ENCODE data around the gene DEFB123. TPM values are rescaled to one million over a fixed set of nuclear protein-coding genes. Genes with fewer than 3 reads are reported as not detected.

DEFB123 gene
- total RNA-seq, 4 donors from 2014 or later = not detected

DNA sequence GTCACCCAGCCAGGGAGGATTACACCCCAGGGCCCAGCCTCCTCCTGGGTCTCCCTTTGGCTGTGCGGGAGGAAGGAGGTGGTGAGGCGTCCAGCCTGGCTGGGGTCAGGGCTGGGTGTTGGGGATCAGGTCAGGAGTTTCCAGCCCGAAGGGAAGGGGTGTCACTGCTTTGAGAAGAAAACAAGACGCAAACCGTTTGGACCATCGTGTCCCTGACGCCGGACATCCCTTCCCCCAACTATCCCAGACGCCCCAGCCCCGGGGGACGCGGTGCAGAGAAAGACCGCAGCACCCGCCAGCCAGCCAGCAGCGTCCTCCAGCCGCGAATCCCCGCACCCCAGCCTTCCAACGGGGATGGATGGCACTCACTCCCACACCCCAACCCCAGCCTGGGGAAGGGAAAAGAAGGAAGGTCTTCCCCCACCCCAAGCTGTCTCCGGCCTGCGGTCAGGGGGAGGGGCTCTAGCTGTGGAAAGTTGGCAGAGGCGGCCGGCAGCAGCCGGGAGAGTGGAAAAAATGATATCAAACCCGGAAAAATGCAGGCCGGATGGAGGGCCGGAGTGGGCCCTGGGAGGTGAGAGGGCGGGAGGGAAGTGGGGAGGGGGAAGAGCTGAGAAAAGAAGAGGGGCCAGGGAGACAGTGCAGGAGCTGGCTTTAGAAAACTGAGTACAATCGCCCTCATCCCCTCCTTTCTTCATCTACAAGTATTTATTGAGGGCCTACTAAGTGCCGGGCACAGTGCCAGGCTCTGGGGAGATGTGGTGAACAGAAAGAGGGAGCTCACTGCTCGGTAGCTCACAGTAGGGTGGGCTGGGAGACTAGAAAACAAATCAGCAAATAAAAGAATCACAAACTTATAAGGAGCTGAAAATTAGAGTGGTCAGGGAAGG lies 45.3 kb downstream of the DEFB123 start:
- WGBS, 2 donors = 6 to 7% methylated on average over 15 to 21 of the region's 31 CpGs
- peak overlapping the region in 3 of 4 donors; percentile 18 to 53 (median 22) for H3K4me3 ChIP-seq
- no peak for TF ChIP-seq POLR2A (IDR thresholded peaks at IDR 0.05)
- TF ChIP-seq, protein P1, sequence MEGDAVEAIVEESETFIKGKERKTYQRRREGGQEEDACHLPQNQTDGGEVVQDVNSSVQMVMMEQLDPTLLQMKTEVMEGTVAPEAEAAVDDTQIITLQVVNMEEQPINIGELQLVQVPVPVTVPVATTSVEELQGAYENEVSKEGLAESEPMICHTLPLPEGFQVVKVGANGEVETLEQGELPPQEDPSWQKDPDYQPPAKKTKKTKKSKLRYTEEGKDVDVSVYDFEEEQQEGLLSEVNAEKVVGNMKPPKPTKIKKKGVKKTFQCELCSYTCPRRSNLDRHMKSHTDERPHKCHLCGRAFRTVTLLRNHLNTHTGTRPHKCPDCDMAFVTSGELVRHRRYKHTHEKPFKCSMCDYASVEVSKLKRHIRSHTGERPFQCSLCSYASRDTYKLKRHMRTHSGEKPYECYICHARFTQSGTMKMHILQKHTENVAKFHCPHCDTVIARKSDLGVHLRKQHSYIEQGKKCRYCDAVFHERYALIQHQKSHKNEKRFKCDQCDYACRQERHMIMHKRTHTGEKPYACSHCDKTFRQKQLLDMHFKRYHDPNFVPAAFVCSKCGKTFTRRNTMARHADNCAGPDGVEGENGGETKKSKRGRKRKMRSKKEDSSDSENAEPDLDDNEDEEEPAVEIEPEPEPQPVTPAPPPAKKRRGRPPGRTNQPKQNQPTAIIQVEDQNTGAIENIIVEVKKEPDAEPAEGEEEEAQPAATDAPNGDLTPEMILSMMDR (IDR thresholded peaks at IDR 0.05) = no peak
- H3K27me3 ChIP-seq = peaks cover 0 to 23% (median 0%) of the 10 kb centered on the region in 4 donors
- peak overlapping the region; percentile 58 to 82 (median 72) for H3K27ac ChIP-seq
- H3K9me3 ChIP-seq = no peaks in the 10 kb centered on the region
- no peak for DNase-seq
- H3K36me3 ChIP-seq = no peaks in the 10 kb centered on the region
- intact Hi-C loops (cut with DNase I) = no loop called here
- H3K4me1 ChIP-seq = peaks cover 0 to 26% (median 0%) of the 10 kb centered on the region in 3 donors

DNA sequence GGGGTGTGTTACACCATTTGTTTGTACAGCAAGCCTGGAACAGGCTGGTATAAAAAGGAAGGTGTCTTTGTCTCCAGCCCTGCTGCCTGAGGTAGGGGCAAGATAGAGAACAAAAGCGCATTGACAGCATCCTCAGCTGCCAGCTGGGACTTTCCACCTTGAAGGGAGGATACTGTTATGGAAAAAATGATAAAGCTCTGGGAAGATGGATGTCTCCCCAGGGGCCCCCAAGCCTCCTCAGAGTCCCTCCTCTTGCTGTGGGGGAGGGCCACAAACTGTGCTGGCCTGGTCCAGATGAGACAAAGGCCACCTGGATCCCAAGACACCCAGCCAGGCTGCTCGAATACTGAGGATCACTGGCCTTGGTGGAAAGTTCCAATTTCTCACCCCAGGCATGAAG lies 47.7 kb downstream of the DEFB123 start:
- 59 to 60% methylated on average over 1 to 2 of the region's 2 CpGs for WGBS, 2 donors

DNA sequence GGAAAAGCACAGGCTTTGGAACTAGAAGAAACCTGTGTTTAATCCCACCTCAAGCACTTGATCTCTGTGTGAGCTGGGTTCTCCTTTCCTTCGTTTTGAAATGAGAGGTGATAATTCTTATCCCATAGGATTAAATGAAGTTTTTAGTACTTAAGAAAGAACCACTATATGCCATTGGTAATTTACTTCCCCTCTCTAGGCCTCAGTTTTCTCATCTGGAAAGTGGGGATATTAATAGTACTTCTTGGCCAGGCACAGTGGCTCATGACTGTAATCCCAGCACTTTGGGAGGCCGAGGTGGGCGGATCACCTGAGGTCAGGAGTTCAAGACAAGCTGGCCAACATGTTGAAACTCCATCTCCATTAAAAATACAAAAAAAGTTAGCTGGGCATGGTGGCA lies 48.7 kb downstream of the DEFB123 start:
- no peak overlapping the region for H3K4me3 ChIP-seq
- no peaks in the 10 kb centered on the region for H3K36me3 ChIP-seq
- TF ChIP-seq POLR2A (IDR thresholded peaks at IDR 0.05) = no peak
- TF ChIP-seq, protein P1 (IDR thresholded peaks at IDR 0.05) = no peak
- H3K27me3 ChIP-seq = peaks cover 0 to 18% (median 0%) of the 10 kb centered on the region in 4 donors
- WGBS, 2 donors = 48 to 62% methylated on average over 3 of the region's 3 CpGs
- no peaks in the 10 kb centered on the region for H3K9me3 ChIP-seq
- H3K27ac ChIP-seq = no peak overlapping the region
- intact Hi-C loops (cut with DNase I) = no loop called here
- H3K4me1 ChIP-seq = peaks cover 0 to 21% (median 0%) of the 10 kb centered on the region in 3 donors
- DNase-seq = no peak

More for the DNA sequence above, 47.7 kb downstream of the DEFB123 start:
- H3K27me3 ChIP-seq = peaks cover 0 to 23% (median 0%) of the 10 kb centered on the region in 4 donors
- intact Hi-C loops (cut with DNase I) = no loop called here
- H3K36me3 ChIP-seq = no peaks in the 10 kb centered on the region
- H3K4me1 ChIP-seq = peaks cover 0 to 26% (median 0%) of the 10 kb centered on the region in 3 donors
- DNase-seq = no peak
- no peaks in the 10 kb centered on the region for H3K9me3 ChIP-seq
- TF ChIP-seq, protein P1 (IDR thresholded peaks at IDR 0.05) = no peak
- TF ChIP-seq POLR2A (IDR thresholded peaks at IDR 0.05) = no peak
- H3K4me3 ChIP-seq = no peak overlapping the region
- H3K27ac ChIP-seq = peak overlapping the region in 1 of 4 donors; percentile 21

DNA sequence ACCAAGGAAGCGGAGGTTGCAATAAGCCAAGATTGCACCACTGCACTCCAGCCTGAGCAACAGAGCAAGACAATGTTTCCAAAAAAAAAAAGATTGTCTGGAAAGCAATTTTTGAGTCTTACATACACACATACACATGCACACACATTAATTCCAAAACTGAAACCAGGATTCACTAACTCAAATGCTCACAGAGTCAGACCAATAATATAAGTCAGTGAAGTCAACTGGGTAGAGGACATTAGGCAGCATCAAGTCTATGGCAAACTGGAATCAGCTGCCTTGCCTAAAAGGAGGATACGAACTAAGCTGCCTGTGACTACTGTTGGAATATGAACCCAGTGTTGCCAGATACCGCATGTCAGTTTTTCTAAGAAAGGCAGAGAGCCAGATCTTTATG lies 50.3 kb downstream of the DEFB123 start:
- TF ChIP-seq, protein P1 (IDR thresholded peaks at IDR 0.05) = no peak
- no peak for TF ChIP-seq POLR2A (IDR thresholded peaks at IDR 0.05)
- no peaks in the 10 kb centered on the region for H3K36me3 ChIP-seq

DNA sequence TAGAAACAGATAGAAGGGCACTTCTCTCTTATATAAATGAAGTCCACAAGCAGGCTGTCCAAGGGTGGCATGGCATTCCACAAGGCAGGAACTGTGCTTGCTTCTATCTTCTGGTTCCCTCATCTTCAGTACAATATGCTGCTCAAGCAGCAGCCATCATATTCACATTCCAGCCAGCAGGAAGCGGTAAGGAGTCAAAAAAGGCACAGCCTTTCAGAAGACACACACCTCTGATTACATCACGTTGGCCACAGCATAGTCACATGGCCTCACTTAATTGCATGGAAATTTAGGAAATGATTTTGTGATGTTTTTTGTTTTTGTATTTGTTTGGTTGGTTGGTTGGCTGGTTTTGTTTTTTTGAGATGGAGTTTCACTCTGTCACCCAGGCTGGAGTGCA lies 53.7 kb downstream of the DEFB123 start:
- DNase-seq = no peak
- 58 to 61% methylated on average over 2 of the region's 2 CpGs for WGBS, 2 donors
- no peak for TF ChIP-seq POLR2A (IDR thresholded peaks at IDR 0.05)
- TF ChIP-seq, protein P1 (IDR thresholded peaks at IDR 0.05) = peak in 1 of 6 experiments; percentile 50
- peaks cover 0 to 13% (median 9%) of the 10 kb centered on the region in 3 donors for H3K4me1 ChIP-seq
- H3K9me3 ChIP-seq = no peaks in the 10 kb centered on the region
- H3K27ac ChIP-seq = no peak overlapping the region
- H3K36me3 ChIP-seq = no peaks in the 10 kb centered on the region
- no peak overlapping the region for H3K4me3 ChIP-seq
- H3K27me3 ChIP-seq = peaks cover 0 to 6% (median 0%) of the 10 kb centered on the region in 4 donors
- intact Hi-C loops (cut with DNase I) = no loop called here

More for the DNA sequence above, 50.3 kb downstream of the DEFB123 start:
- no peak overlapping the region for H3K4me3 ChIP-seq
- H3K4me1 ChIP-seq = peaks cover 0 to 10% (median 0%) of the 10 kb centered on the region in 3 donors
- 74 to 82% methylated on average over 3 of the region's 3 CpGs for WGBS, 2 donors
- H3K27me3 ChIP-seq = peaks cover 0 to 2% (median 0%) of the 10 kb centered on the region in 4 donors
- H3K27ac ChIP-seq = no peak overlapping the region
- intact Hi-C loops (cut with DNase I) = no loop called here
- no peaks in the 10 kb centered on the region for H3K9me3 ChIP-seq
- DNase-seq = no peak
